Mucosa of descending colon (tissue), 3 donors: ENCODE results near the gene KIF3A. TPM values are rescaled to one million over a fixed set of nuclear protein-coding genes. Genes with fewer than 3 reads are reported as not detected.

ENCODE experiments used
- ATAC-seq: fragments of 200-7000 bp; cut with Tn5 transposase; one replicate; pipeline ENCODE4 v1.9.1; 2020; ENCODE audit warnings: mild to moderate bottlenecking, moderate library complexity
- DNase-seq, 3 donors: peaks; one replicate each; pipeline ENCODE4 v3.0.0-alpha.2; 2020
- H3K36me3 ChIP-seq: fragments of 200-600 bp; one replicate; pipeline ENCODE4 v1.8.0; 2021; ENCODE audit warnings: low read depth, mild to moderate bottlenecking
- H3K4me1 ChIP-seq: fragments of 200-600 bp; one replicate; pipeline ENCODE4 v1.8.0; 2021; ENCODE audit warnings: low read depth, mild to moderate bottlenecking
- H3K4me3 ChIP-seq: fragments of 200-600 bp; one replicate; pipeline ENCODE4 v1.8.0; 2021; ENCODE audit warnings: mild to moderate bottlenecking
- H3K9me3 ChIP-seq: fragments of 200-600 bp; one replicate; pipeline ENCODE4 v1.8.0; 2021; ENCODE audit warnings: mild to moderate bottlenecking
- intact Hi-C, 2 donors: fragments of 100-400 bp; cut with DNase I in 1 of 2; cut with micrococcal nuclease in 1 of 2; formaldehyde crosslinking; loops; one replicate each; pipeline versions ENCODE4 v1.11.0 to v1.11.1; 2022; cut with DNase I, micrococcal nuclease
- total RNA-seq, 3 donors: library from RNA; stranded (reverse); fragmentation: NEBNext Ultra II Directional in 2 of 3; extraction: Animal tissue kit (Norgen Biotek cat#: 25700) in 2 of 3; gene quantifications; one replicate each; pipeline versions ENCODE4 v1.2.1 to v1.2.4, GENCODE V29; 2021 to 2023
- TF ChIP-seq, protein P1 (sequence below): fragments of 200-600 bp; IDR thresholded peaks from one replicate; pipeline ENCODE4 v1.8.0; 2022; ENCODE audit warnings: antibody characterized with exemption, mild to moderate bottlenecking
- donor health status: DM: no; HTN: no; CAD: no; lungs with moderate emphysema.
- donor health status: DM: no; HTN: no; CAD: no.
- donor health status: DM: no; HTN: yes; CAD: no.

Gene KIF3A
- total RNA-seq, 3 donors from 2014 or later = 3.2 to 11.0 (median 3.8) TPM

DNA sequence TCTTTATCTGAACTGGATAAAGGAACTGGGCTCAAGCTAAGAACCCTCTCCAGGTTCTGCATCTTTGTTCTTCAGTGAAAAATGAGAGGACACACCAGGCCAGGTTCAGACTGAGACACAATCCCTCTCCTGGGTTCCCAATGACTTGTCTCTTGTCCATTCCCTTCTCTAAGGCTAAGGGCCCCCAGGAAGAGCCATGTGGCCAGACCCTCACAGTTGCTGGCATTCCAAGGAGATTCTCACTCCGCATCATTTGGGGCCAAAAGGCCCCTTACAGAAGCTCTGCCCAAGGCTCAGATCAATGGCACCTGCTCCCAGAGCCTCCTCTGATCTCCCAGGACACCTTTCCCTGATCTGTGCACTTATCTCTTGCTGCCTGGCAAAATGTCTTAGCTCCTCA is 58.6 kb downstream of the KIF3A start:
- intact Hi-C loops = no loop called here
- H3K4me1 ChIP-seq = no peaks in the 10 kb centered on the region
- H3K36me3 ChIP-seq = no peaks in the 10 kb centered on the region
- H3K9me3 ChIP-seq = no peaks in the 10 kb centered on the region
- TF ChIP-seq, protein P1, sequence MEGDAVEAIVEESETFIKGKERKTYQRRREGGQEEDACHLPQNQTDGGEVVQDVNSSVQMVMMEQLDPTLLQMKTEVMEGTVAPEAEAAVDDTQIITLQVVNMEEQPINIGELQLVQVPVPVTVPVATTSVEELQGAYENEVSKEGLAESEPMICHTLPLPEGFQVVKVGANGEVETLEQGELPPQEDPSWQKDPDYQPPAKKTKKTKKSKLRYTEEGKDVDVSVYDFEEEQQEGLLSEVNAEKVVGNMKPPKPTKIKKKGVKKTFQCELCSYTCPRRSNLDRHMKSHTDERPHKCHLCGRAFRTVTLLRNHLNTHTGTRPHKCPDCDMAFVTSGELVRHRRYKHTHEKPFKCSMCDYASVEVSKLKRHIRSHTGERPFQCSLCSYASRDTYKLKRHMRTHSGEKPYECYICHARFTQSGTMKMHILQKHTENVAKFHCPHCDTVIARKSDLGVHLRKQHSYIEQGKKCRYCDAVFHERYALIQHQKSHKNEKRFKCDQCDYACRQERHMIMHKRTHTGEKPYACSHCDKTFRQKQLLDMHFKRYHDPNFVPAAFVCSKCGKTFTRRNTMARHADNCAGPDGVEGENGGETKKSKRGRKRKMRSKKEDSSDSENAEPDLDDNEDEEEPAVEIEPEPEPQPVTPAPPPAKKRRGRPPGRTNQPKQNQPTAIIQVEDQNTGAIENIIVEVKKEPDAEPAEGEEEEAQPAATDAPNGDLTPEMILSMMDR = no peak
- no peak for DNase-seq
- no peak overlapping the region for H3K4me3 ChIP-seq
- no peak for ATAC-seq

DNA sequence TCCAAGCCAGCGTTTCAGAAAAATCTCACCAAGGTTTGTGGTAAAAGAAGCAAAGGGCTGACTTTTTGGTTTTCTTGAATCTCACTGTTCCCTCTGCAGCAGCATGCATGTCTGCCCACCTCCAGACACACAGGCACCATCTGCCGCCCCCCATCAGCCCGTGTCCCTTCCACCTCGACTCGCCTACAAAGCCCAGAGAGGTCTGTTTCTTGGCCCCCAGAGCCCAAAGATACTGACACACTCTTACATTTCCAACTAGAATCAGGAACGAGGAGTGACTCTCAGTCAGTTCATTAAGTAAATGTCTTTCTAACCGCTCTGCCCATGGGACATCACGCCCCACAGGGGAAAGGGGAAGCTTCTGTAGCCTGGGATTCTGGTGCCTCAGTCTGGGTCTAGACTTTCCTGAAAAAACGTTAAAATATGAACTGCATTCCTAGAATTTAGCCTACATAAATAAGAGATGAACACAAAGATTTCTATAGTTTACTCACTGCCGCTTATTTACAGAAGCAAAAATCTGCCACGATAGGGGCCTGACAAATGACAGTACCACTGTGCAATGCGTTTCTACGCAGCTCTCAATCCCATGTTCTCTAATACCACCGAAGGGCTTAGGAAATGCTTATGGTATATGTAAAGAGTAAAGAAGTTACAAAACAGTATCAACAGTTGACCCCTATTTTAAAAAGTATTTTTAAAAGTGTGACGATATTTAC is 59.5 kb downstream of the KIF3A start:
- ATAC-seq (no peak), DNase-seq (no peak)
- no peaks in the 10 kb centered on the region for H3K36me3 ChIP-seq
- TF ChIP-seq, protein P1 = no peak
- intact Hi-C loops = no loop called here
- H3K9me3 ChIP-seq = no peaks in the 10 kb centered on the region
- H3K4me3 ChIP-seq = no peak overlapping the region
- no peaks in the 10 kb centered on the region for H3K4me1 ChIP-seq

DNA sequence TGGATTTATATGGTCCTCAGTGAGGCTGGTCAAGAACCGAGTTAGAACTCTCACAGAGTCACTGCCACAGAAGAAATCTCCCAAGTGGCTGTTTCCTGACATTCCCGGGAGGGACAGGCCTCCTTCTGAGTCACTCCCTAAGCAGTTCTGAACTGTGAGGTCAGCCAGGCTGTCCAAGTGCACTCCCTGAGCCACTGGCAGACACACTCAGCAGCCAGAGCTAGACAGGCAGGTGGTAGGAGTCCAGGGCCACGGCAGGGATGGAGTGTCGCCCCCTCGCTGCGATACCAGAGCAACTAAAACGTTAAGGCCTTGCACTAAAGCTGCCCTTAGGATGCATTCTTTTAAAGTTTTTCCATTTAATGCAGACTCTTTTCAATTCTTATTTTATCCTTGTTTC is 60.2 kb downstream of the KIF3A start:
- ATAC-seq = peak; percentile 80
- Histone ChIP-seq H3K36me3 (no peaks in the 10 kb centered on the region), H3K4me3 (no peak overlapping the region), H3K9me3 (no peaks in the 10 kb centered on the region), H3K4me1 (no peaks in the 10 kb centered on the region)
- TF ChIP-seq, protein P1 = no peak
- intact Hi-C loops = no loop called here
- DNase-seq = peak in 1 of 3 donors; percentile 12

DNA sequence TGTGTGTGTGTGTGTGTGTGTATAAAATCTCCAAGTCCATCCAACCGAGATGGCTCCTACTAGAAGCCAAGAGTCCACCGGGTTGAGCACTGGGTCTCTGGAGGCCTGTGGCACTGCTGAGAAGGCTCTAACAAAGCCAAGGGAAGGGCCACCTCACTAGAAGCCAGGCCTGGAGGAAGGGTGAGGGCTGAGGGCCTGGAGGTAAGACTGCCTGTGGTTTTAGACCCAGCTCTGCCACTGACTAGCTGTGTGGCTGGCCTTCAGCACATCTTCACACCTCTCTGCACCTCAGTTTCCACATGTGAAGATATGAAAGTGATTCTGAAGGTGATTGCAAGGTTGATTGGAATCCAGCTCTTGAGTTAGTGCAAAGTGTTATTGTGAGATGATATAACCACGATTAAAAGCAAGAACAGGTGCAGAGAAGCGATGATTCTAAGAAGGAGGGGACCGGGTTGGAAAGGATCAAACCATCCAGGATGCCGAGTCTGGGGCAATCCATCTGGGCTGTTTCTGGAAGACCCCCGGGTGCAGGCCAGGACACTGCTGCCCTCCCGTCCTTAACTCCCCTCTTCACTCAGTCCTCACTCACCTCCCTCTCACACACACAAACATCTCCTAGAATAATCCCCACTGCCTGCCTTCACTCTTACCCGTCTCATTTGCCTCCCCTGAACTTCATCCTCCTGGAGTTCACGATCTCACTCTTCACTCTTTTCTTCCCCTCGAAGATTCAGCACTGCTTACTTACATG is 61.2 kb downstream of the KIF3A start:
- intact Hi-C loops = no loop called here
- Histone ChIP-seq H3K4me1 (no peaks in the 10 kb centered on the region), H3K36me3 (no peaks in the 10 kb centered on the region), H3K9me3 (no peaks in the 10 kb centered on the region), H3K4me3 (no peak overlapping the region)
- ATAC-seq = no peak
- TF ChIP-seq, protein P1 = no peak
- DNase-seq = no peak

DNA sequence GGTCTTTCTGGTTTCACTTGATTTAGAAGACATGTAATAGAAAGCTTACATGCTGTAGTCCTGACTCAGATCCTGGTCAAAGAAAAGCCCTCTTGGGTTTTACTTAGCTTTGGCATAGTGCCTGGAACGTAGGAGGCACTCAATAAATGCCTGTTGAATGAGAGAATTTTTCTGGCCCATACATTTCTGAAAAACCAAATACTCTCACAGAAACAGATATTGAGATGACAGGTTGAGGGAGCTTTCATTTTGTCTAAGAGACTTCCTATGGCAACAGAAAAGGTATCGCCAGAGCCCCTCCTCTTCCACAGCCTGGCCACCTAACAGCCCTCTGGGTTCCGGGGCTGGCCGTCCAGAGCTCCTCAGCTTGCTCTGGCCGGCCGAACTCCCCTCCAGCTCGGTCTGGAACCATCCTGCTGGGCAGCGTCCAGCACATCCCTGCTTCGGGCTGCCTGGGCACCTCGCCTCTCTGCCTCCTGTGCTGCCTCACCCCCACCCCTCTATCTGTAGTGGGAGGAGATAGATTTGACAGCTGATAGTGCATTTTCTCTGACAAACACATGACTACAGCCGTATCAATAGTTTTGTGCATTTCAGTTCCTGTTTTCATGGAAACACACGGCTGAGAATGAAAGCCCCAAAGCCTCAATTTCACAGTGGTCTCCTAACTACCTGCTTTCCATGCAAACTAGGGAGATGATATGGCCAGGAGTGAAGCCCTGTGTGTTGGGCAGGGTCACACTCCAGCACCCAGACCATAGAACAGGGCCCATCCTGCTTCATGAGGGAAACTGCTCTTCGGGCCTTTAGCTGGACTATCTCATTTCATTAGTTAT is 62.5 kb downstream of the KIF3A start:
- DNase-seq (no peak), ATAC-seq (peak; percentile 12)
- Histone ChIP-seq H3K4me1 (no peaks in the 10 kb centered on the region), H3K4me3 (no peak overlapping the region), H3K9me3 (no peaks in the 10 kb centered on the region), H3K36me3 (no peaks in the 10 kb centered on the region)
- TF ChIP-seq, protein P1 = no peak
- intact Hi-C loops = no loop called here
